ENCODE results near the gene PEMT. TPM values are rescaled to one million over a fixed set of nuclear protein-coding genes. Genes with fewer than 3 reads are reported as not detected.
A peak's percentile ranks its signal among the peaks of the same experiment; 100 is the strongest.

Gene PEMT
- total and polyA plus RNA-seq, 7 donors, result 5.3 to 21.9 (median 13.5) TPM

DNA sequence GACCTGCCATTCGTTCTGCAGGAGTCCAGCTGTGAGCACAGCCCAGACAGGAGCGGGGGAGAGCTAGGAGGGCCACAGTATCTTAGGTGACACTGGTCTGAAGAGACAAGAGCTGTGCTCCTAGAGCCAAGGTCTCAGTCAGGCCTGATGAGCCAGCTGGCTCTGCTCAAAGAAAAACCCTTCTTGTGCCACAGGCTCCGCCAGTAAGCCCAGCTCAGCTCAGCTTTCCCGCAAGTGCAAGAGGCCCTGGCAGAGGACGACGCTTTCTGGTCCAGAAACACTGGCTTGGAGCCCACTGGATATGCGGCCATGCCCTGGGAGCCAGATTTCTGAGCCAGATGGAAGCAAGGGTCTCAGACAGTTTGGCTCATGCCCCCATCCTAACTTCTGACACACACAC lies 23.9 kb downstream of the PEMT start:
- intact Hi-C loops (cut with DNase I), result loop anchor here (1.0 to 5.0 kb wide), 4 partner anchors 55 to 211 kb away; partner anchors contain the start of gene RASD1
- H3K9me3 ChIP-seq, result no peaks in the 10 kb centered on the region
- no peak overlapping the region for H3K4me3 ChIP-seq
- TF ChIP-seq EP300 (IDR thresholded peaks at IDR 0.05), result no peak
- peak in 1 of 4 donors; percentile 11 for TF ChIP-seq POLR2AphosphoS5 (IDR thresholded peaks at IDR 0.05)
- H3K4me1 ChIP-seq, result peaks cover 0 to 36% (median 27%) of the 10 kb centered on the region in 4 donors
- DNase-seq, result peak; percentile 89
- no peaks in the 10 kb centered on the region for H3K36me3 ChIP-seq
- H3K27me3 ChIP-seq, result no peaks in the 10 kb centered on the region
- peak overlapping the region; percentile 22 to 62 (median 48) for H3K27ac ChIP-seq
- WGBS, 2 donors, result 76 to 82% methylated on average over 7 of the region's 7 CpGs

DNA sequence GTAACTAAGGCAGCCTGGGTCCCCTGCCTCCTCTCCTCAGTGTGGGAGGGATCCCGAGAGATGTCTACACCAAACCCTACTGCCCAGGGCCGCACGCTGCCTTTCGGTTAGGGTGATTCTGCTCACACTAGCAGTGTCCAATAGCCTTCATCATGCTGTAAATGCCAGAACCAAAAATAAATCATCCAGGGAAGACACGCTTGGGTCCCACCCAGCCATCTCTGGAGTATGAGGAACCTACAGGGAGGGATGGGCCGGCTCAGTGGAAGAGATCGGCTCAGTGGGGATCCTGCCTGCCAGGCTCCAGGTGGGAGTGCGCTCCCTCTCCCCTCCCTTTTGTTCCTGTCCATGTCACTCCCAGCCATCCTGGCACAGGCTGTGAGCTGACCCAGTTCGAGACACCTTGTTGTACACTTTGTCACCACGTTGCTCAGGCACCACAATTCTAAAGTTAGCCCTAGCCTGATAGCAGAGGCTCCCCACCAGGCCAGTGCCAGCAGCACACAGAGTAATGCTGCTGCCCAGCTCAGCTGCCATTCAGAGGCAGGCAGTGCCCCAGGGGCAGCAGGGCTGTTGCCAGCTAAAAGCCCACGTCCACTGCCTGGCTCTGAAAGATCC lies 24.5 kb downstream of the PEMT start:
- H3K4me1 ChIP-seq, result peaks cover 0 to 36% (median 27%) of the 10 kb centered on the region in 4 donors
- H3K27ac ChIP-seq, result peak overlapping the region; percentile 22 to 62 (median 48)
- DNase-seq, result no peak
- no peak for TF ChIP-seq POLR2A (IDR thresholded peaks at IDR 0.05)
- TF ChIP-seq, protein P1, sequence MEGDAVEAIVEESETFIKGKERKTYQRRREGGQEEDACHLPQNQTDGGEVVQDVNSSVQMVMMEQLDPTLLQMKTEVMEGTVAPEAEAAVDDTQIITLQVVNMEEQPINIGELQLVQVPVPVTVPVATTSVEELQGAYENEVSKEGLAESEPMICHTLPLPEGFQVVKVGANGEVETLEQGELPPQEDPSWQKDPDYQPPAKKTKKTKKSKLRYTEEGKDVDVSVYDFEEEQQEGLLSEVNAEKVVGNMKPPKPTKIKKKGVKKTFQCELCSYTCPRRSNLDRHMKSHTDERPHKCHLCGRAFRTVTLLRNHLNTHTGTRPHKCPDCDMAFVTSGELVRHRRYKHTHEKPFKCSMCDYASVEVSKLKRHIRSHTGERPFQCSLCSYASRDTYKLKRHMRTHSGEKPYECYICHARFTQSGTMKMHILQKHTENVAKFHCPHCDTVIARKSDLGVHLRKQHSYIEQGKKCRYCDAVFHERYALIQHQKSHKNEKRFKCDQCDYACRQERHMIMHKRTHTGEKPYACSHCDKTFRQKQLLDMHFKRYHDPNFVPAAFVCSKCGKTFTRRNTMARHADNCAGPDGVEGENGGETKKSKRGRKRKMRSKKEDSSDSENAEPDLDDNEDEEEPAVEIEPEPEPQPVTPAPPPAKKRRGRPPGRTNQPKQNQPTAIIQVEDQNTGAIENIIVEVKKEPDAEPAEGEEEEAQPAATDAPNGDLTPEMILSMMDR (IDR thresholded peaks at IDR 0.05), result no peak
- TF ChIP-seq POLR2AphosphoS5 (IDR thresholded peaks at IDR 0.05), result no peak
- TF ChIP-seq EP300 (IDR thresholded peaks at IDR 0.05), result no peak
- H3K36me3 ChIP-seq, result no peaks in the 10 kb centered on the region
- WGBS, 2 donors, result 86 to 92% methylated on average over 11 of the region's 11 CpGs
- H3K27me3 ChIP-seq, result no peaks in the 10 kb centered on the region
- no peaks in the 10 kb centered on the region for H3K9me3 ChIP-seq
- no peak overlapping the region for H3K4me3 ChIP-seq
- intact Hi-C loops (cut with DNase I), result loop anchor here (1.0 to 5.0 kb wide), 3 partner anchors 55 to 75 kb away; partner anchors contain the start of gene RASD1

DNA sequence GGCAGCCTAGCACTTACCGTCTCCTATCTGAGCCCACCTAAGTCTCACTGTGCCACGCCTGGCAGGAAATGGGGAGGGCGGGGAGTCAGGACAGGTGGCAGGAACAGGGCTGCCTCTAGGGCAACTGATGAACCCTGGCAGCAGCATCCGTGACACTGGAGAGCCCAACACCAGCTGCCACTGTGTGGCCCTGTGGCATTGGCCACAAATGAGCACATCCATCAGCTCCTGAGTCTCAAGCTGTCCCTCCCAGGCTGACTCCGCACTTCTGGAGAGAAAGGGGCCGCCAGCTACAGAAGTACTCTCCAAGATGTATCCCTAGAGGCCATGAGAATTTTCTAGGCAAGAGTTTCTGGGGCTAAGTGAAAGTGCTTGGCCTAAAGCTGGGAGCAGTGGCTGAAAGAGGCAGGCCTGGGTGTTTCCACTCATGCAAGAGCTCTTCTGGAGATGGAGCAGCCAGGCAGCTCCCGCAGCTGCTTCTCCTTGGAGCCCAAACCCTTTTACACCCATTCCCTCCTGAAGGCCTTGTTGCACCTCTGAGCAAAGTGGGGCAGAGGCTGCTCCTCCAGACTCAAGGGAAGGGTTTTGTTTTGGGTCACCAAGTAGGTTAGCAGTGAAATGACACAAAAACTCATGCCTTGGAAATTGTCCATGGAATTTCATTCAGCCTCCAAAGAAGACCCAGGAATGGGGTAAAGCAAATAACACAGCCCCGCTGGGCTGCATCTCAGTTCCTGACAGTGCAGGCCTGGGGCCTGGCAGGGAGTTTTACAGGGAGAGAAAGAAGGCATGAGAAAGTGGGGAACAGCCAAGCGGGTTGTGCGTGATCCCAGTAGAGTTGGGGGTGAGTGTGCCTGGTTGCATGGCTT lies 25.8 kb downstream of the PEMT start:
- no peaks in the 10 kb centered on the region for H3K27me3 ChIP-seq
- TF ChIP-seq POLR2AphosphoS5 (IDR thresholded peaks at IDR 0.05), result no peak
- no peak for TF ChIP-seq EP300 (IDR thresholded peaks at IDR 0.05)
- no peak for TF ChIP-seq POLR2A (IDR thresholded peaks at IDR 0.05)
- TF ChIP-seq, protein P1 (IDR thresholded peaks at IDR 0.05), result no peak
- no peak for DNase-seq
- H3K27ac ChIP-seq, result peak overlapping the region in 2 of 4 donors; percentile 21 to 49
- peaks cover 0 to 36% (median 27%) of the 10 kb centered on the region in 4 donors for H3K4me1 ChIP-seq
- H3K9me3 ChIP-seq, result no peaks in the 10 kb centered on the region
- no peaks in the 10 kb centered on the region for H3K36me3 ChIP-seq
- intact Hi-C loops (cut with DNase I), result loop anchor here (5.0 kb wide), 2 partner anchors 53 to 77 kb away; no protein-coding TSS in a partner anchor
- WGBS, 2 donors, result 75 to 79% methylated on average over 10 of the region's 10 CpGs
- no peak overlapping the region for H3K4me3 ChIP-seq

DNA sequence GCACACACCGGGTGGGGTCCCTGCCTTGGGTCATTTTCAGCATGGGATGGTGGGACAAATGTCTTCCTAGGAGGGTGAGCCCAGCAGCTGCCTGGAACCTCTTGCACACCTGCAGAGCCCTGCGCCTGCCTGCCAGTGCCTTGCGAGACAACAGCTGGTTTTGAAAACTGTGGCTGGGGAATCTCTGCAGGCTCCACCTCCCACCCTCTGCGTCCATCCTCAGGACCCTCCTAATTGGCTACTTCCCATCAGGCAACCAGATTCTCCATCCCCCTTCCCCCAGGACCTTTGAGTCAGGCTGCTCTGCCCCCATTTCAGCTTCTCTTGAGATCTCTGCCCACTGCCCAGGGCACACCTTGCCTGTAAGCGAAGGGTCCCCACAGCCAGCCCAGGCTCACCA lies 26.6 kb downstream of the PEMT start:
- H3K4me1 ChIP-seq, result peaks cover 0 to 36% (median 27%) of the 10 kb centered on the region in 4 donors
- DNase-seq, result no peak
- no peak overlapping the region for H3K4me3 ChIP-seq
- no peaks in the 10 kb centered on the region for H3K9me3 ChIP-seq
- intact Hi-C loops (cut with DNase I), result loop anchor here (5.0 kb wide), 2 partner anchors 53 to 77 kb away; no protein-coding TSS in a partner anchor
- 74 to 86% methylated on average over 5 of the region's 5 CpGs for WGBS, 2 donors
- H3K36me3 ChIP-seq, result no peaks in the 10 kb centered on the region
- H3K27ac ChIP-seq, result peak overlapping the region in 1 of 4 donors; percentile 19
- TF ChIP-seq, protein P1 (IDR thresholded peaks at IDR 0.05), result no peak
- TF ChIP-seq EP300 (IDR thresholded peaks at IDR 0.05), result no peak
- no peak for TF ChIP-seq POLR2AphosphoS5 (IDR thresholded peaks at IDR 0.05)
- no peak for TF ChIP-seq POLR2A (IDR thresholded peaks at IDR 0.05)
- no peaks in the 10 kb centered on the region for H3K27me3 ChIP-seq

DNA sequence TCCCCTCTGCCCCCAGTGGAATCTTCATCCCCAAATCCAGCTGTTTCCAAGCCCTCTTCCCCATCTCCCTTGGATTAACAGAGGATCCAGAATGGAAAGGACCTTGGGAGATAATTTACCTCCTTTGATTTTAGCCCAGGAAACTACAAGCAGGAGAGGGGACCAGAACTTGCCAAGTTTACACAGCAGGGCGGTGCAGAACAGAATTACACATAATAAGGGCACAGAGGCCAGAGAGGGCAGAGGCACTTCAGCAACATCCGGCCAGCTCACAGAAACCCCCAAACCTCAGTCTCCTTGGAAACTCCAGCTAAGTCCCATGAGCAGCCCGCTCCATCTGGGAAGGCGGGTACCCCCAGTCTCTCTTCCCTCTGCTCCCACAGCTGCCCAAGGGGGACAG lies 27.2 kb downstream of the PEMT start:
- 60 to 79% methylated on average over 4 of the region's 4 CpGs for WGBS, 2 donors
- H3K27ac ChIP-seq, result no peak overlapping the region

More for the DNA sequence above, 27.2 kb downstream of the PEMT start:
- H3K36me3 ChIP-seq, result no peaks in the 10 kb centered on the region
- no peaks in the 10 kb centered on the region for H3K27me3 ChIP-seq
- H3K9me3 ChIP-seq, result no peaks in the 10 kb centered on the region
- no peak overlapping the region for H3K4me3 ChIP-seq
- TF ChIP-seq POLR2AphosphoS5 (IDR thresholded peaks at IDR 0.05) (no peak), POLR2A (IDR thresholded peaks at IDR 0.05) (no peak), EP300 (IDR thresholded peaks at IDR 0.05) (no peak)
- TF ChIP-seq, protein P1 (IDR thresholded peaks at IDR 0.05), result no peak
- intact Hi-C loops (cut with DNase I), result no loop called here
- no peak for DNase-seq
- peaks cover 0 to 36% (median 27%) of the 10 kb centered on the region in 4 donors for H3K4me1 ChIP-seq

Measured in sigmoid colon (tissue), 7 donors.